ENCODE results near the gene MGAT4B. TPM values are rescaled to one million over a fixed set of nuclear protein-coding genes. Genes with fewer than 3 reads are reported as not detected.

Gene MGAT4B
- total RNA-seq, 2 experiments from 2014 or later: 100 to 116 TPM

GRCh38 chr5:179774442-179774841, 32.2 kb downstream of the MGAT4B start:
- DNase-seq (no peak), ATAC-seq (no peak)
- no peak overlapping the region for H3K4me3 Mint-ChIP-seq
- peaks cover 20% of the 10 kb centered on the region for H3K36me3 Mint-ChIP-seq
- CTCF ChIA-PET: interaction anchor here (0.9 kb wide), 1 partner anchor 20 kb away, joined by 3 read pairs; no protein-coding TSS in a partner anchor
- H3K27ac Mint-ChIP-seq: no peak overlapping the region
- H3K9me3 Mint-ChIP-seq (ENCODE audit: low read depth): no peaks in the 10 kb centered on the region
- H3K4me1 Mint-ChIP-seq: no peaks in the 10 kb centered on the region
- no peaks in the 10 kb centered on the region for H3K27me3 Mint-ChIP-seq

DNA sequence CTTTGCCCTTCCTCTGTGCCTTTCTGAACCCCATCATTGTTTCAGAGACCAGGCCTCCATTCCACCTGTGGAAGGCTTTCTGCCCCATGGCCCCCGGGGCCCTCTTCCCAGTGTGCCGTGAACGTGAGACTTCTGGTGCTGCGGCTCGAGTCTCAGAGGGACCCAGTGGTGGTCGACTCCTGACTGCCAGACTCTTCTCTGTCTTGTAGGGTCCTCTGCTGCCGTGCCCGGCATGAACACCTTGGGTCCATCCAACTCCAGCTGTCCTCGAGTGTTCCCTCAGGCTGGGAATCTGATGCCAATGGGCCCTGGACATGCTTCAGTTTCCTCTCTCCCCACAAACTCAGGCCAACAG, 33.0 kb downstream of the MGAT4B start:
- ATAC-seq (no peak), DNase-seq (no peak)
- Mint-ChIP-seq H3K27me3 (no peaks in the 10 kb centered on the region), H3K4me1 (no peaks in the 10 kb centered on the region), H3K4me3 (no peak overlapping the region), H3K9me3 (ENCODE audit: low read depth) (no peaks in the 10 kb centered on the region), H3K27ac (no peak overlapping the region), H3K36me3 (peaks cover 22% of the 10 kb centered on the region)
- CTCF ChIA-PET: no interaction called here

DNA sequence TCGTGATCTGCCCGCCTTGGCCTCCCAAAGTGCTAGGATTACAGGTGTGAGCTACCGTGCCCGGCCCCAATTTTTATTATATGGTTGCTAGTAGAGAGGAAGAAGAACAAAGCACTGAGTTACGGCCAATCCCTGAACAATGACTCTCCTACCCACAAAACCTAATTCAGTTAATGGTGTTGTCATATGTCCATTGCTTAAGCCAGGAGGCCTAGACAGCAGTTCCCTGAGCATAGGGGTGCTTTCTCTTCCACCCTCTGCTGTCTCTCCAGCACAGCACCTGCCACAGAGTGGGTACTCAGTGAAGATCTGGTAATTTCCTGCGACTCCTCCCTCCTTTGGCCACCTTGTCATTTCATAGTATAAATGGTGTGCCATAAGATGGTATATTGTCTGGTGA, 34.3 kb downstream of the MGAT4B start:
- H3K4me1 Mint-ChIP-seq: no peaks in the 10 kb centered on the region
- CTCF ChIA-PET: no interaction called here
- peaks cover 24% of the 10 kb centered on the region for H3K36me3 Mint-ChIP-seq
- H3K27ac Mint-ChIP-seq: no peak overlapping the region
- no peaks in the 10 kb centered on the region for H3K9me3 Mint-ChIP-seq (ENCODE audit: low read depth)
- no peaks in the 10 kb centered on the region for H3K27me3 Mint-ChIP-seq
- H3K4me3 Mint-ChIP-seq: no peak overlapping the region
- no peak for ATAC-seq
- no peak for DNase-seq

GRCh38 chr5:179771311-179771895, 35.3 kb downstream of the MGAT4B start:
- Mint-ChIP-seq H3K4me3 (no peak overlapping the region), H3K9me3 (ENCODE audit: low read depth) (no peaks in the 10 kb centered on the region), H3K4me1 (no peaks in the 10 kb centered on the region), H3K27ac (no peak overlapping the region), H3K27me3 (no peaks in the 10 kb centered on the region), H3K36me3 (peaks cover 27% of the 10 kb centered on the region)
- CTCF ChIA-PET: interaction anchor here (1.4 kb wide), 1 partner anchor 8 kb away, joined by 5 read pairs; no protein-coding TSS in a partner anchor
- DNase-seq (no peak), ATAC-seq (no peak)

DNA sequence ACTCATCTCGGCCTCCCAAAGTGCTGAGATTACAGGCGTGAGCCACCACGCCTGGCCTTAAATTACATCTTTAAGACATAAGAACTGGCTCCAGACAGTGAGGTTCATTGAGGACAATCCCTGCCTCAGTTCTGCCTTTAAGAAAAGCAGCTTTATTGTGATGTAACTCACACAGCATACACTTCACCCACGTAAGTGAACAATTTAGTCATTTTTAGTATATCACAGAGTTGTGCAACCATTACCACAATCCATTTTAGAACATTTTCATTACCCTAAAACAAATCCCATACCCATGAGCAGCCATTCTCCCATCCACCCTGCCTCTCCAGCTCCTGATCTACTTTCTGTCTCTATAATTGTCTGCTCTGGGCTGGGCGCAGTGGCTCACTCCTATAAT, 36.9 kb downstream of the MGAT4B start:
- Mint-ChIP-seq H3K4me3 (no peak overlapping the region), H3K36me3 (peaks cover 31% of the 10 kb centered on the region)
- CTCF ChIA-PET: interaction anchor here (1.2 kb wide), 1 partner anchor 97 kb away, joined by 3 read pairs; no protein-coding TSS in a partner anchor

DNA sequence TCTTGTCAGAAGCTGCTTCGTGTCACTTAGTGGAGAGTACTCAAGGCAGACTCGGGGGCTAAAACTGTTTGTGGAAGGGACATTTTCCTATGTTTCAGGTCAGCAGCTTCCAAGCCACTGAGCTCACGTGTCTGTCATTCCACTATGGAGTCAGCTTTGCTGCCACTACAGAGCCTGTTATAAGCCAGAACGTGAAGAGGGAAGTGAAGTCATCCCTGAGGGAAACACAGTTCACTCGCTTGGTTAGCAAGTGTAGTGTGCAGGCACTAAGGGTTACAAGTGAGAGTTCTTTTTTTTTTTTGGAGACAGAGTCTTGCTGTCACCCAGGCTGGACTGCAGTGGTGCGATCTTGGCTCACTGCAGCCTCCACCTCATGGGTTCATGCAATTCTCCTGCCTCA, 37.4 kb downstream of the MGAT4B start:
- H3K27ac Mint-ChIP-seq: no peak overlapping the region
- H3K9me3 Mint-ChIP-seq (ENCODE audit: low read depth): no peaks in the 10 kb centered on the region
- no peaks in the 10 kb centered on the region for H3K27me3 Mint-ChIP-seq
- H3K36me3 Mint-ChIP-seq: peaks cover 29% of the 10 kb centered on the region
- DNase-seq (no peak), ATAC-seq (no peak)
- H3K4me1 Mint-ChIP-seq: peaks cover 8% of the 10 kb centered on the region
- CTCF ChIA-PET: interaction anchor here (0.8 to 1.2 kb wide), 3 partner anchors 18 to 97 kb away, joined by 3 read pairs; no protein-coding TSS in a partner anchor
- H3K4me3 Mint-ChIP-seq: no peak overlapping the region

More for the DNA sequence above, 36.9 kb downstream of the MGAT4B start:
- no peak for ATAC-seq
- no peak overlapping the region for H3K27ac Mint-ChIP-seq
- no peaks in the 10 kb centered on the region for H3K9me3 Mint-ChIP-seq (ENCODE audit: low read depth)
- H3K27me3 Mint-ChIP-seq: no peaks in the 10 kb centered on the region
- peaks cover 8% of the 10 kb centered on the region for H3K4me1 Mint-ChIP-seq
- no peak for DNase-seq

GRCh38 chr5:179768326-179769085, 38.2 kb downstream of the MGAT4B start:
- ATAC-seq: no peak
- Mint-ChIP-seq H3K4me1 (peaks cover 10% of the 10 kb centered on the region), H3K4me3 (no peak overlapping the region), H3K36me3 (peaks cover 29% of the 10 kb centered on the region), H3K27ac (no peak overlapping the region), H3K27me3 (no peaks in the 10 kb centered on the region), H3K9me3 (ENCODE audit: low read depth) (no peaks in the 10 kb centered on the region)
- DNase-seq: no peak
- CTCF ChIA-PET: interaction anchor here (0.8 to 1.6 kb wide), 3 partner anchors 9 to 90 kb away, joined by 3 to 5 read pairs (median 3); no protein-coding TSS in a partner anchor

DNA sequence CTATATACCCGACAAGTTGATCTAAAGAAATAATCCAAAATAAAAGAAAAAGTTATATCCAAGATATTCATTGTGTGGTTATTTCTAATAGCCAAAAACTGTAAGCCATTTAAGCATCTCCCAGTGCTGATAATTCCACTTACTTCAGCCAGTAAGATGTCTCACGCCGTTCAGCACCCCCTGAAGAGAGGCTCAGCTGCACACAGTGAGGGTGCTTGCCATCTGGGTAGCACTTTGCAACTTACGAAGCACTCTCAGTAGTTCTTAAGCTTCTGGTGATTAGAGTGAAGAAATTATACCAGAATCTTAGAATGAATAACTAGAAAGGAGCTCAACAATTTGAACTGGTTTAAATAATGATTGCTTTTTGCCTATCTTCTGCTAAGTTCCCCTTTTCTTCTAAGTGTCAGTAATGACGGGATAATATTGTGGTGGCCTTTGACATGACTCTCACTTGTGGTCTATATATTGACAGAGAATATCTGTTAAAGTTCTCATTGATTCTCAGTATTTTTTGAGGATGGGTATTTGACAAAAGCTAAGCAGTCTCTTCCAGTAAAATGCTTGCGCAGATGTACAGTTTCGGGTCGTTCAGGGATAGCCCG, 39.1 kb downstream of the MGAT4B start:
- Mint-ChIP-seq H3K36me3 (peaks cover 28% of the 10 kb centered on the region), H3K9me3 (ENCODE audit: low read depth) (no peaks in the 10 kb centered on the region), H3K4me3 (no peak overlapping the region), H3K27ac (no peak overlapping the region), H3K4me1 (peaks cover 18% of the 10 kb centered on the region), H3K27me3 (no peaks in the 10 kb centered on the region)
- no peak for ATAC-seq
- CTCF ChIA-PET: interaction anchor here (1.6 kb wide), 1 partner anchor 10 kb away, joined by 5 read pairs; no protein-coding TSS in a partner anchor
- no peak for DNase-seq

DNA sequence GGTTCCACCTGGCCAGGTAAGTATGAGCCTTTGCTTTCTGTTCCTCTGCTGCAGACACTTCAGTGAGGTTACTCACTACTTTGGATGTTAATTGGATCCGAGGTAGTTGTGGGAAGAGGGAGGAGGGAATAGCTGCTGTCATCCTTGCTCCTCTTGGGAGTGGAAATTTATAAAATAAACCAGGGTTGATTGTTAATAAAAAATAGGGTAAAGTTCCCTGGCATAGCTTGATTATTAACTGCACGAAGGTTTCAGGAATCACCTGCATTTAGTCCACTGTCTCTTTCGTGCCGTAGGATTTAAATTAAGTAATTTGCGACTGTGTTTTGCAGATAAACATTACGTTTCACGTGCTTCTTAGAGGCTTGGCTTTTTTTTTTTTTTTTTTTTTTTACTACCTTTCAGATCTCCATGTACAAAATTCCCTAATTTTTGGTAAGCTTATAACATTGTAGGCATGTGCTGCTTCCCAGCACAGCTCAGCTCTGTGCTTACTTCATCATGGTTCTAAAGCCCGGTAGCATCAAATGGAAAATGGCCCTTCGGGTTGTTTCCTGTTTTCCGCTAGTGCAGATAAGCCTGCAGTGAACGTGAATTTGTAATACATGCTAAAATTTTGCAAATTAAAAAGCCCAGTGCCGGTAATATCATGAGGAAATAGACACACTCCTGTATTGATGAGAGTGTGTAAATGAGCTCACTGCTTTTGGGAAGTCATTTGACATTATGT, 39.8 kb downstream of the MGAT4B start:
- no peak overlapping the region for H3K4me3 Mint-ChIP-seq
- peaks cover 25% of the 10 kb centered on the region for H3K4me1 Mint-ChIP-seq
- H3K9me3 Mint-ChIP-seq (ENCODE audit: low read depth): no peaks in the 10 kb centered on the region
- no peaks in the 10 kb centered on the region for H3K27me3 Mint-ChIP-seq
- ATAC-seq: no peak
- H3K36me3 Mint-ChIP-seq: peaks cover 24% of the 10 kb centered on the region
- DNase-seq: no peak
- no peak overlapping the region for H3K27ac Mint-ChIP-seq
- CTCF ChIA-PET: interaction anchor here (1.4 kb wide), 1 partner anchor 27 kb away, joined by 3 read pairs; the partner anchor contains the start of gene LTC4S

- DNase-seq (no peak), ATAC-seq (no peak)
- Mint-ChIP-seq H3K27me3 (no peaks in the 10 kb centered on the region), H3K27ac (no peak overlapping the region), H3K9me3 (ENCODE audit: low read depth) (no peaks in the 10 kb centered on the region), H3K36me3 (peaks cover 24% of the 10 kb centered on the region), H3K4me1 (peaks cover 29% of the 10 kb centered on the region), H3K4me3 (no peak overlapping the region)
- CTCF ChIA-PET: interaction anchor here (1.4 kb wide), 1 partner anchor 27 kb away, joined by 3 read pairs; the partner anchor contains the start of gene LTC4S
Measured at GRCh38 chr5:179766021-179766725, 40.5 kb downstream of the MGAT4B start.

DNA sequence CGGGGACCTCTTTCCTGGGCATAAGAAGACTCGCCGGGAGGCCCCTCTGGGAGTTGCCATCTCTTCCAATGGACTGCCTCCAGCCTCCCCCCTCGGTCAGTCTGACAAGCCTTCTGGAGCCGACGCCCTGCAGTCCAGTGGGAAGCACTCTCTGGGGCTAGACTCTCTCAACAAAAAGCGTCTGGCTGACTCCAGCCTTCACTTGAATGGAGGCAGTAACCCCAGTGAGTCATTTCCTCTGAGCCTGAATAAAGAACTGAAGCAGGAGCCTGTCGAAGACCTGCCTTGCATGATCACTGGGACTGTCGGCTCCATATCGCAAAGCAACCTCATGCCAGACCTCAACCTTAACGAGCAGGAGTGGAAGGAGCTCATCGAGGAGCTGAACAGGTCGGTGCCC, 41.3 kb downstream of the MGAT4B start:
- Mint-ChIP-seq H3K4me3 (no peak overlapping the region), H3K4me1 (peaks cover 31% of the 10 kb centered on the region), H3K36me3 (peaks cover 17% of the 10 kb centered on the region), H3K27me3 (no peaks in the 10 kb centered on the region), H3K27ac (no peak overlapping the region), H3K9me3 (ENCODE audit: low read depth) (no peaks in the 10 kb centered on the region)
- DNase-seq: no peak
- no peak for ATAC-seq
- CTCF ChIA-PET: no interaction called here

- ATAC-seq (no peak), DNase-seq (no peak)
- Mint-ChIP-seq H3K4me3 (no peak overlapping the region), H3K27me3 (no peaks in the 10 kb centered on the region), H3K27ac (no peak overlapping the region), H3K4me1 (peaks cover 45% of the 10 kb centered on the region), H3K36me3 (peaks cover 11% of the 10 kb centered on the region), H3K9me3 (ENCODE audit: low read depth) (no peaks in the 10 kb centered on the region)
- CTCF ChIA-PET: interaction anchor here (1.0 to 3.6 kb wide), 12 partner anchors 12 to 329 kb away, joined by 3 to 49 read pairs (median 6); partner anchors contain the start of genes LTC4S, MGAT4B and TBC1D9B
Measured at GRCh38 chr5:179764056-179764455, 42.6 kb downstream of the MGAT4B start.
